SK-N-MC (cell line): ENCODE measurements around the gene SCYGR1.

Experiments used
- FOXP2 ChIP-seq: optimal IDR thresholded peaks from 2 replicates; pipeline ENCODE3; 2011; ENCODE audit warnings: mild to moderate bottlenecking, moderate library complexity; ENCODE audit not compliant: insufficient read depth; ENCODE audit errors: extremely low read length, control extremely low read depth
- POLR2AphosphoS5 ChIP-seq: IDR thresholded peaks from 2 replicates; pipeline ENCODE4 v1.6.1; 2012; ENCODE audit warnings: mild to moderate bottlenecking, low read depth, low read length, borderline replicate concordance

- TF ChIP-seq FOXP2 (no peak), POLR2AphosphoS5 (no peak)
Observed at GRCh38 chr2:227376656-227377396, 10.9 kb downstream of the SCYGR1 start.
